HG03565 (cell line): ENCODE measurements around the gene IFI35.
"Not testable (repeated sequence)": the region's sequence is repeated elsewhere in the genome, so short reads cannot be mapped to it uniquely, and the experiment has no call there.

ENCODE experiments used
- ATAC-seq: cut with Tn5 transposase; IDR thresholded peaks from one replicate; pipeline ENCODE4 v1.9.1; 2021; ENCODE audit warnings: mild to moderate bottlenecking, moderate library complexity; ENCODE audit not compliant: unreplicated experiment

The IFI35 gene

DNA sequence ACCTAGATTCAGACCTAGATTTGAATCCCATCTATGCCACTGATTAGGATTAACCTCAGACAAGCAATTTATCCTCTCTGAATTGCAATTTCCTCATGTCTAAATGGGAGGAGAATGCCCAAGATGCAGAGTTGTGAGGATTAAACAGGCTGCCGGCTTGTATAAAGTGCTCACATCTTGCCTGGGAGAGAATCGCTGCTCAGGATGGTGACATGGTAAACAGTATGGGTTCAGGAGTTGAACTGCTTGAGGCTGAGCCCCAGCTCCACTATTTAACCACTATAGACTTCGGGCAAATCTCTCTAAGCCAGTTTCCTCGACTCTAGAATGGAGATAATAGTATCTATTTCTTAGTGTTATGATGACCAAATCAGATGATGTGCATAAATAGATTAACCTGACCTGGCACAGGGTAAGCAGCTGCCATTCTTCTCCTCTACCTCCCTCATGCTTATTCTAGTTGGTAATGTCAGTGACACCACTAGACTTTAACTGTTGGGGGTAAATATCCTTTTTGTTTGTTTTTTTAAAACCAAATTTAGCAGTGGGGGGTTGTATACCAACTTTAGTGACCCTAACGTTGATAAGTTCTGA lies 9.1 kb upstream of the IFI35 start:
- ATAC-seq, result no peak

DNA sequence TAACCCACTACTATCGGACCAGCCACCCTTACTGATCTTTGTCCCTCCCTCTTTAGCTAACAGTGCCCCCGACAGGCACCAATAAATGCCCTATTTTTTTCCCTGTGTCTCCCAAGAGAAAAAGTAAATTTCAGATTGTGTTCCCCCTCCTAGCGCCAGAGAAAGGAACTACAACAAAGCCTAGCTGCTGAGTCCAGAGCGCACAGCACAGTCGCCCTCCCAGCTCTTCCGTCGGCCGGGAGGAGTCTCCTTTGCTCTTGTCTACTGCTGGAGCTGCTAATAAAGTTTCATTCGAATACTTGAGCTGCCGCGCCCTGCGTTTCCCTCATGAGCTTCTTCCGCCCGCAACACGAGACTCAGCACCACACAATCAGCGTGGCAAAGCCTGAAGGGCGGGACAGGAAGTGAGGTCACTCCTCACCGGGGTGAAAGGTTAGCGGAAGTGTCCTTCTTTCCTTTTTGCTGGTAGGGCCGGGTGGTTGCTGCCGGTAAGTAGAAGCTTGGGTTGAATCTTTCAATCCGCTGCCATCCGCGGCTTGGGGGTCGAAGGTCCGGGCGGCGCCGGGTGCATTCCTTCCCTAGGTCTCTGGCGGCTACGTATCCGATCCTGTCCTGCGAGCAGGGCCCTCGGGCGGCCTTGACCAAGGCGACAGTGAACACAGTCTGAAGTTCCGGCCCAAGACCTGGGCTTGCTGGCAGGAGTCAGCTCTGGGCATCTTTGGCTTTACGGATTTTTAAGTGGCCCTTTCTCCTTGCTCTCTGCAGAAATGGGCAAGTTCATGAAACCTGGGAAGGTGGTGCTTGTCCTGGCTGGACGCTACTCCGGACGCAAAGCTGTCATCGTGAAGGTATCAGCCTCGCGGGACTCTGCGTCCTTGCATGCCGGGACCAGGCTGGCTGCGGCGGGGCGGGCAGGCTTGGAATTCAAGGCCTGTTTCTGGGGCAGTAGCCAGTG lies 8.3 kb upstream of the IFI35 start, which contains the start of gene RPL27:
RPL27 (plus strand) TSS at position 436 of the 955 bp plus-strand sequence; CDS start at position 768, 332 bp downstream.
- ATAC-seq, result peak; percentile 83

DNA sequence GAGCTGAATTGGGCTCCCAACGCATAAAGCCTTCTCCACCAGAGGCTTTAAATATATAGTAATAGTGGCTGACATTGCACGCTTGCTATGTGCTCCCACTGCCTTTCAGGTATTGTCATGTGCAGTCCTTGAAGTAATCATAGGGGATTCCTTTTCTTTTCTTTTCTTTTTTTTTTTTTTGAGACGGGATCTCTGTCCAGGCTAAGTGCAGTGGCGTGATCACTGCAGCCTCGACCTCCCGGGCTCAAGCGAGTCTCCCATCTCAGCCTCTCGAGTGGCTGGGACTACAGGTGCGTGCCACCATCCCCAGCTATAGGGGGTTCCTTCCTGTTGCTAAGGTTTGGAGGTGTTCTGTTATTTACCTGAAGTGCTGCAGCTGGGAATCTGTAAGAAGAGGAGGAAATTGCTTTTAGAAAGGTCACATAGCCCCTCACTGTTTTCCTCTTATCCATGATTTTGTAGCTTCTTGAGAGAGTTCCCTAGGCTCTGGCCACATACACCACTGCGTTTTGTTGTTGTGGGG lies 7.5 kb upstream of the IFI35 start:
- no peak for ATAC-seq

DNA sequence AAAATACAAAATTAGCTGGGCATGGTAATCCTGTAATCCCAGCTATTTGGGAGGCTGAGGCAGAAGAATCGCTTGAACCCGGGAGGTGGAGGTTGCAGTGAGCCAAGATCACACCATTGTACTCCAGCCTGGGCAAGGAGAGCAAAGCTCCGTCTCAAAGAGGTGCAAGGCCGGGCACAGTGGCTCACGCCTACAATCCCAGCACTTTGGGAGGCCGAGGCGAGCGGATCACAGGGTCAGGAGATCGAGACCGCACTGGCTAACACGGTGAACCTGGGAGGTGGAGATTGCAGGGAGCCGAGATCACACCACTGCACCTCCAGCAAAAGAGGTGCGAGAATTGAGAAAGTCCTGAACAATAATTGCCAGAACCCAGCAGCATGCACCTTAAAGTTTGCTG lies 5.7 kb upstream of the IFI35 start:
- ATAC-seq, result not testable (repeated sequence)

DNA sequence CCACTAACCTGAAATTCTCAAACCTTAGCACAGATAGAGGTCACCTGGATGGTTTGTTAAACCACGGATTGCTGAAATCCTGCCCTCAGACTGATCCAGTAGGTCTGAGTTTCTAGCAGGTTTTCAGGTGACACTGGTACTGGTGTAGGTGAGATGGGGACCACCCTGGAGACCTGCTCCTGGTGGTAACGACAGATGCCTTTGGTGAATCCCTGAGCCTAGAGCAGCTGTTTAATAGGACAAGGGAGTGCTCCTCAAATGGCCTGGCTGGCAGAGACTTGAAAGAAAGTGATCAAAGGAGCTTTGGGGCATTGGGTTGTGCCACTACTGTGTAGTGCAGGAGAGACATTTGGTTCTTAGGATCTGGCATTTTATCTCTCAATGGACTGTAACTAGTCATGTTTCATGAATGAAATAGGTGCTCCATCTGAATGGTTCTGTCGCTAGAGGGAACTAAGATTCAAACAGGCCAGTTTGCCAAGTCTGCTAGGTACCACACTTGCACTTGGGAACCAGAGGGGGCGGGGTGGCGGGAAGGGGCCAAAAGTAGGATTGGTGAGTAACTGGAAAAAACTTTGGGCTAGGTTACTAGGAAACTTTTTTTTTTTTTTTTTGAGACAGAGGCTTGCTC lies 2.9 kb upstream of the IFI35 start:
- no peak for ATAC-seq

DNA sequence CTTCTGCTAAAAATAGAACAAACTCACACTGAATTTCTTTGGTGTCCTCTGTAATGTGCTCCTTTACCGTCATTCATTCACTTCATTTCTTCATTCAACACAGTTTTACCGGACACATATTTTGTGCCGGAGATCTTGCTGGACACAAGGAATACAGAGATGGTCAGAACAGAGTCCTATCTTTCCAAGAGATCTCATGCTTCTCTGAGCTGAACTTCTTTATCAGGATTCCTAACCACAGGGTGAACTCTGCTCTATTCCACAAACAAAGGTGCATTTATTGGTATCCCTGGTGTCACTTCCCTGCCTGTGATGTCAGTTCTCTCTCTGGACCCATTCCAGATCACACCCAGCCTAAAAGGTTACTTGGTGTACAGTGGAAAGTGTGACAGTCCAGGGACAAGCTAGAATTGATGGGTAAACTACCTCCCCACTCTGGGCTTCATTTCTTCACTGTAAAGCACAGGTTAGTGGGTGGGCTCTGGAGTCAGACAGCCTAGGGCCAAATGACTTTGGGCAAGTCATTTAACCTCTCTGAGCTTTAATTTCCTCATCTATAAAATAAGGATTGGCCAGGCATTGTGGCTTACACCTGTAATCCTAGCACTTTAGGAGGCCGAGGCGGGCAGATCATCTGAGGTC lies 4.2 kb downstream of the IFI35 start:
- no peak for ATAC-seq

DNA sequence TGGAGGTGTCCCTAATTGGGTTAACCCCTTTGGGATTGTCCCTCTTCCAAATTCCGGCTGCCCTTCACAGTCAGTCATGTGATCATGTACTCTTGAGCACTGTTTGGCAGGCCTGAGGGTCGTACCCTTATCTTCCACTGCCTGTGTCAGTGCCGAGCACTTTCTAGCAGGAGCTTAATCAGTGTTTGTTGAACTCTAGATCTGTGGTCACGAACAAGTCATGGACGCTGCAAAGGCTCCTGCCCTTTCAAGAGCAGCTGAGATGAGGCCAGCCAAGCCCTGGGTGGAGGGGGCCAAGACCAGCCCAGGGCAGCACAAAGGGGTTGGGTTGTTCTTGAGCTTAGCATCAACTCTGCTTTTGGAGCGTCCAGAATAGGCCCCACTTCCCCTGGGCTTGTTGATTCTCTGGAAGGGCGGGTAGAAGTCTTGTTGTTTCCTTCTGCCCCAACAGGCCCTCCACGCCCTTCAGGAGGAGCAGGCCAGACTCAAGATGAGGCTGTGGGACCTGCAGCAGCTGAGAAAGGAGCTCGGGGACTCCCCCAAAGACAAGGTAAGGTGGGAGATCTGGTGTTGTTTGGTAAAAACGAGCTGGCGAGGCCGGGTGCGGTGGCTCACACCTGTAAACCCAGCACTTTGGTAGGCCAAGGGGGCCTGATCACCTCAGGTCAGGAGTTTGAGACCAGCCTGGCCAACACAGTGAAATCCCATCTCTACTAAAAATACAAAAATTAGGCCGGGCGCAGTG lies 5.3 kb downstream of the IFI35 start:
- ATAC-seq, result no peak

DNA sequence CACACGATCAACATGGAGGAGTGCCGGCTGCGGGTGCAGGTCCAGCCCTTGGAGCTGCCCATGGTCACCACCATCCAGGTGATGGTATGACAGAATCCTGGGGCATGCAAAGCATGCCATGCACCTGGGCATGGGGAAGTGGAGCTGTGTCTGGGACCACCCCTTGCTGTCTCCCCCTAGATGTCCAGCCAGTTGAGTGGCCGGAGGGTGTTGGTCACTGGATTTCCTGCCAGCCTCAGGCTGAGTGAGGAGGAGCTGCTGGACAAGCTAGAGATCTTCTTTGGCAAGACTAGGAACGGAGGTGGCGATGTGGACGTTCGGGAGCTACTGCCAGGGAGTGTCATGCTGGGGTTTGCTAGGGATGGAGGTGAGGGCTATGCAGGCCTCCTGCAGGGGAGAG lies 6.7 kb downstream of the IFI35 start:
- ATAC-seq, result no peak

DNA sequence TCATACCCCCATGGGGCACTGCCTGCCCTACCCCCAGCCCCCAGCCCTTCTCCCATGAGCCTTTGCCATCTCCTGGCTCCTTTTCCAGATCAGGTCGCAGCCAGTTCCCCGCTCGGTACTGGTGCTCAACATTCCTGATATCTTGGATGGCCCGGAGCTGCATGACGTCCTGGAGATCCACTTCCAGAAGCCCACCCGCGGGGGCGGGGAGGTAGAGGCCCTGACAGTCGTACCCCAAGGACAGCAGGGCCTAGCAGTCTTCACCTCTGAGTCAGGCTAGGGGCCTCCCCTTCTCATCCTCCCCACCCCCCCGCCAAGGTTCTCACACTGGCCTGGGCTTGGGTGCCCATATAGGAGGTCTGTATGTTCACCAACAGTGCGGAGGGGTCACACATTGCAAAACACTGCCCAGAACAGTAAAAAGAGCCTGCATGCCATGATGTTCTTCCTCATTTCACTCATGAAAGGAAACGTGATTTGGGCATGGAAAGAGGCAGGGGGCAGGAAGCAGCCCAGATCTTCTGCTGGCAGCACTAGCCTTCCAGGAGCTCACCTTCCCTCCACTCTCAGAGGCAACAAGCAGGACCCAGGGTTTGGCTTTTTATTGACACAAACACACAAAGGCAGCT lies 7.5 kb downstream of the IFI35 start:
- no peak for ATAC-seq

DNA sequence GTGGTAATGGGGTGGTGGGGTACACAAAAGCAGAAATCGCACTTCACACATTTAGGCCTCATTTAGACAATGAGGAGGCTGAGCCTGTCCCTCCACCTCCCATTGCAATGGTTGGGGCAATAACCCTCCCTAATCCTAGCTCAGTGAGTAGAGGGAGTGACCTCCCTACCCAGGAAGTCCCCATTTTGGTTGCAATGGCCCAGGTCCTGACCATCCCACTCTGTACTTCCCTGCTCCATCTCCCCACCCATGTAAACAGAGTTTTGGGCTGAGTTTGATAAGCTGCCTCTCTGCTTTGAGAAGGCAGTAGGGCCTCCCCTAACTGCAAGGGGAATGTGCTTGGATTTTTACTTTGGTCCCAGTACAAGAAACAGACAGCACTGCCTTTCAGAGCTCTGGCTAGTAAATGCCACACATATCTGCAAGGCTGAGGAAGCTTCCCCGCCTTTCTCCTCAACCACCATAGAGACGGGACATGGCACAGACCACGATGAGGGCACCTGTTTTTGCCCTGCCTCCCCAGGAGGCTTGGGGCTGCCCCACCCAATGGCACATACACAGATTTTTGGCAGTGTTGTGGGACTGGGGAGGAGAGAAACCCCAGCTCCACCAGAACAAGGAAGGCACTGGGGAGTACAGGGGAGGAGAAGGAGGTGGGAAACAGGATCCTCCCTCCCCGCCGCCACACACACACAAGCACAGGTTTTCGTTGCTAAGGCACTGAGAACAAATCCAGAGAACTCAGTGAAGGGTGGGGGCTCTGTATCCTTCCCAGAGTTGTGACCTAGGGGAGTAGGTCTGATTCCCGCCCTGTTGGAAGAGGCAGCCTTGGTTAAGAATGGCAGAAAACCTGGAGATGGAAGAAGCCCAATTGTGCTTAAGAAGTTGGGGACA lies 8.3 kb downstream of the IFI35 start:
- no peak for ATAC-seq

DNA sequence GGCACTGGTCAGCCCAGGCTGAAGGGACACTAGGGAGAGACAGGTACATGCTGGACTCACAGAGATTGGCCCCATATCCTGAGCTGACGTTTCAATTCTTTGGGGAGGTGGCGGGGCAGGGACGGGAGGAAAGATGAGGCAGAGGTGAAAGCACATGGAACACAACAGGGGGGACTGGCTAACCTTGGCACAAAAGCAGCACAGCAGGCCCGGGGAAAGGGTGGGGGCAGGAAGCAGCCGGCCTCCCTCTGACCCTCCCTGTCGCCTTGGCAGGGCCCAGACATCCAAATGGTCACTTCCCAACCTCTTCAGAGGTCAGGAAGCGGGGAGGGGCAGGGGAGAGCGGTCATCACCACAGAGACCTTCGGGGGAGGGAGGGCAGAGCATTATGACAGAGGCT lies 9.0 kb downstream of the IFI35 start:
- no peak for ATAC-seq

DNA sequence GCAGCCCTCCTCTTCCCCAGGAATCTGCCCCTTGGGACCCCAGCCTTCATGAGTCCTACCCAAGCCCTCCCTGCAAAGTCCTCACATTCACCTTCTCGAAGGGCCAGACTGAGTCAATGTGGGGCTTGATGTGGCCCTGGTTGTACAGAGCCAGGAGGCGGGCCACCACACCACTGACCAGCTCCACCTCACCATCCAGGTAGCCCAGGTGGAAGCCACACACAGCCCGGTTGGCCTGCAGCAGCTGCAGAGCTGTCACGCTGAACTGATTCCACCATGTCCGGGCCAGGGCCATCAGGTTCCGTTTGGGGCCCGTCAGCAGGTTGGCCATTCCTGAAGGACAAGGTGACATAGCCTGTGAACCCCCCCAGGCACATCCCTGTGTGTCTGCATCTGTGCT lies 9.6 kb downstream of the IFI35 start:
- no peak for ATAC-seq

DNA sequence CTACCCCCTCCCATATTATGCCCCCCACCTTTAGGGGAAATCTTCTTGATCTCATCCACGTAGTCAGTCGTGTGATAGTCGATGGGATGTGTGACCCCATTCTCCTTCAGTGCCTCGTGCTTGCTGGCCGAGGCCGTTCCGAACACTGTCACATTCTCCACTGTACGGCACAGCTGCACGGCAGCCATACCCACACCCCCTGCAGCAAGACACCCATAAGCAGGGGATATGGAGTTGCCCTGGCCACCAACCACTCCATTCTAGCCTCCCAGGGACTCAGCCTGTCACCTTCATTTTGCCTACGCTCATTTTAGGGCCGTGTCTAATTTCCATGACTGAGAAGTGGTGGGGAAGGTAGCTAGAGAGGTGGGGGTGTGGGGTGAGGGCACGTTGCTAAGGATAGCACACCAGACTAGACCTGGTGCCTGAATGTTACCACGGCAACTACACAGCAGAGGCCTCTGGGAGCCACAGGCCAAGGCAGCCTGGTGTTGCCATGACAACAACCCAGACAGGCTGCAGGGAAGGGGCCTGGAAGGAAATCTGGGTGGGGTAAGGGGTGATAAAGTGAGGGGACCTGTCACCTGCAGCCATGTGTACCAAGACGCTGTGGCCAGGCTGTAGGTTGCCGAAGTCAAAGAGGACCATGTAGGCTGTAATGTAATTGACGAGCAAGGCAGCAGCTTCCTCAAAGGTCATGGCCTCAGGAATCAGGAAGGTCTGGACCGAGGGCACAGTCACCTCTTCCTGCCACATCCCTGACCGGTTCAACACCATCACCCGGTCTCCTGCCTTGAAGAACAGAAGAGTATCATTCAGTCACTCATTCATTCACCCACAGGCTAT lies 11.6 kb downstream of the IFI35 start:
- ATAC-seq, result no peak

DNA sequence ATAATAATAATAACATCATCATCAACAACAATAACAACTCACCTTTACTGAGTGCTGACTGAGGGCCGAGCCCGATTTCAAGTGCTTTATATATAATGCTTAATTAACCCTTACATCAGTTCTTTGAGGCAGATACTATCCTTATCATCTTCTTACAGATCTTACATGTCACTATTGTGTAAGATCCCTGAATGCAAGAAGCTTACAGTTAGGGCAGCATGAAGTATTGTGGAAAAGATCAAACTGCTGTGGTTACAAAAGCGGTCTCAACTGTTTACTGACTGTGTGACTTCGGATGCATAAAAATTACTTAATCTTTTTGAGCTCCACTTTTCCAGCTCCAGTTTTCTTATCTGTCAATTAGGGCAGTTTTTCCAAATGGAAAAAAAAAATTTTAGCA lies 12.3 kb downstream of the IFI35 start:
- no peak for ATAC-seq

DNA sequence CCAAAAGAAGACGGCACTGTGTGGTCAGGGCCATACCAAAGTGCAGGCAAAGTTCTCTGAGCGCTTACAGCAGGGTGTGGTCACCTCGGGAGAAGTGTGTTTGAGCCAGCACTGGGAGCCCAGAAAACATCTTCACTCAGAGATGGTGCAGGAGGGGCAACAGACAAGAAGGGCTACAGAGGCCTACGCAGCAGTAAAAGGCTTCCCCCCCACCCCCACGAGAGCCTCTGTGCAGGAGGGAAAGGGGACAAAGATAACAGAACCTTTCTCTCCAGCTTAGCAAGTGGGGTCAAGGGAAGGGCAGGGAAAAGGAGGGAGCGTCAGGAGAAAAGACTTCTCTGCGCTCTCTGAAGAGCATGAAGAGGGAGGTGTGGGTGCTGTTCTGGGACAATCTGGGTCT lies 12.8 kb downstream of the IFI35 start:
- no peak for ATAC-seq

DNA sequence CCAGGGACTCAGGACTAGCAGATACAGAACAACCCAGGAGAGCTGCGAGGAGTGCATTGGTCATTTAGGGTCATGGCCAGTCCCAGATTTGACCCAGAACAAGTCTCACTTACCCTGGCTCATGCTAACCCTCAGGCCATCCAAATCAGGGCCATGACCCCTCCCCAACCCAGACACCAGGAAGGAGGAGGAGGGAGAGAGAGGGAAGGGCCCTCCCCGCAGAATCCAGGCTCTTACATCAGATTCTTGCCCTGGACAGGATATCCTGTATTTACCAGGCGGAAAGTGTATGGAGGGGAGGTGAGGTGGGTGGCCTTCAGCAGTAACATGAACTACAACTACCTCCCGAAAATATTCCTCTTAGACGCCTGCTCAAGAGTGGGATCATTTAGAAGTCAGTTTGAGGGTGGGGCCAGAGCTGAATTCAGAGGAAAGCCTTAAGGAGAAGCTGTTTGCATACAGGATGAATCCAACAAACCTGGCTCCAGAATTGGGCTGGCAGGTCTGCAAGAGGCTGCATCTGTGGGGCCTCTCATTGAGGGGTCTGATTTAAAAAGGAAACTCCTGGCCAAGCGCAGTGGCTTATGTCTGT lies 13.5 kb downstream of the IFI35 start:
- ATAC-seq, result no peak
